ENCODE measurements around the gene GCM1. TPM values are rescaled to one million over a fixed set of nuclear protein-coding genes. Genes with fewer than 3 reads are reported as not detected.

The GCM1 gene
- total RNA-seq, 3 donors from 2014 or later (not counting 1 experiment from before 2014, with no cell fraction given), result 0.20 TPM; not detected in 2

- ATAC-seq (peak; percentile 41 to 68 (median 52)), DNase-seq (peak in 1 of 2 donors; percentile 13)
- intact Hi-C loops (cut with micrococcal nuclease), result no loop called here
- Histone ChIP-seq H3K27ac (ENCODE audit: low read length) (no peak overlapping the region), H3K36me3 (ENCODE audit: control insufficient read depth, insufficient read depth, low read length) (no peaks in the 10 kb centered on the region), H3K4me1 (ENCODE audit: control insufficient read depth, insufficient read depth, low read length) (no peaks in the 10 kb centered on the region), H3K9me3 (ENCODE audit: control insufficient read depth, insufficient read depth, low read length) (no peaks in the 10 kb centered on the region), H3K27me3 (ENCODE audit: control insufficient read depth, insufficient read depth, low read length) (no peaks in the 10 kb centered on the region), H3K4me3 (ENCODE audit: low read length) (no peak overlapping the region)
- Mint-ChIP-seq H3K9me3 (no peaks in the 10 kb centered on the region), H3K27me3 (ENCODE audit: low read depth in 2 of 2) (peaks cover 2 to 6% of the 10 kb centered on the region in 2 donors), H3K4me1 (no peaks in the 10 kb centered on the region), H3K36me3 (no peaks in the 10 kb centered on the region), H3K27ac (no peak overlapping the region), H3K4me3 (no peak overlapping the region)
- WGBS (ENCODE audit: insufficient coverage), result 80% methylated on average over 1 of the region's 3 CpGs
- TF ChIP-seq CTCF (IDR thresholded peaks at IDR 0.05), result no peak
Observed at GRCh38 chr6:53151676-53152075, 3.0 kb upstream of the GCM1 start.

GRCh38 chr6:53144802-53145201, 3.8 kb downstream of the GCM1 start:
- ATAC-seq (no peak), DNase-seq (no peak)
- Mint-ChIP-seq H3K36me3 (no peaks in the 10 kb centered on the region), H3K27ac (no peak overlapping the region), H3K4me3 (no peak overlapping the region), H3K9me3 (no peaks in the 10 kb centered on the region), H3K27me3 (ENCODE audit: low read depth in 2 of 2) (peaks cover 5 to 21% of the 10 kb centered on the region in 2 donors), H3K4me1 (no peaks in the 10 kb centered on the region)
- H3K9me3 ChIP-seq (ENCODE audit: control insufficient read depth, insufficient read depth, low read length), result no peaks in the 10 kb centered on the region
- H3K27ac ChIP-seq (ENCODE audit: low read length), result no peak overlapping the region
- no peaks in the 10 kb centered on the region for H3K27me3 ChIP-seq (ENCODE audit: control insufficient read depth, insufficient read depth, low read length)
- H3K4me3 ChIP-seq (ENCODE audit: low read length), result no peak overlapping the region
- 100% methylated on average over 1 of the region's 2 CpGs for WGBS (ENCODE audit: insufficient coverage)
- no peaks in the 10 kb centered on the region for H3K36me3 ChIP-seq (ENCODE audit: control insufficient read depth, insufficient read depth, low read length)
- TF ChIP-seq CTCF (IDR thresholded peaks at IDR 0.05), result no peak
- no peaks in the 10 kb centered on the region for H3K4me1 ChIP-seq (ENCODE audit: control insufficient read depth, insufficient read depth, low read length)
- intact Hi-C loops (cut with micrococcal nuclease), result no loop called here

GRCh38 chr6:53143710-53144109, 4.9 kb downstream of the GCM1 start:
- H3K27me3 ChIP-seq (ENCODE audit: control insufficient read depth, insufficient read depth, low read length), result no peaks in the 10 kb centered on the region
- no peaks in the 10 kb centered on the region for H3K4me1 Mint-ChIP-seq
- no peaks in the 10 kb centered on the region for H3K36me3 ChIP-seq (ENCODE audit: control insufficient read depth, insufficient read depth, low read length)
- DNase-seq (no peak), ATAC-seq (no peak)
- no peak overlapping the region for H3K4me3 ChIP-seq (ENCODE audit: low read length)
- H3K27me3 Mint-ChIP-seq (ENCODE audit: low read depth in 2 of 2), result peaks cover 3 to 18% of the 10 kb centered on the region in 2 donors
- H3K27ac Mint-ChIP-seq, result no peak overlapping the region
- TF ChIP-seq CTCF (IDR thresholded peaks at IDR 0.05), result no peak
- no peaks in the 10 kb centered on the region for H3K9me3 ChIP-seq (ENCODE audit: control insufficient read depth, insufficient read depth, low read length)
- no peak overlapping the region for H3K27ac ChIP-seq (ENCODE audit: low read length)
- H3K9me3 Mint-ChIP-seq, result no peaks in the 10 kb centered on the region
- no peak overlapping the region for H3K4me3 Mint-ChIP-seq
- intact Hi-C loops (cut with micrococcal nuclease), result no loop called here
- WGBS (ENCODE audit: insufficient coverage), result 69% methylated on average over 3 of the region's 3 CpGs
- no peaks in the 10 kb centered on the region for H3K36me3 Mint-ChIP-seq
- no peaks in the 10 kb centered on the region for H3K4me1 ChIP-seq (ENCODE audit: control insufficient read depth, insufficient read depth, low read length)

- no peak for DNase-seq
- no peaks in the 10 kb centered on the region for H3K4me1 Mint-ChIP-seq
- no peaks in the 10 kb centered on the region for H3K36me3 Mint-ChIP-seq
- WGBS (ENCODE audit: insufficient coverage), result 96% methylated on average over 3 of the region's 3 CpGs
- no peak overlapping the region for H3K4me3 ChIP-seq (ENCODE audit: low read length)
- ATAC-seq, result no peak
- no peaks in the 10 kb centered on the region for H3K4me1 ChIP-seq (ENCODE audit: control insufficient read depth, insufficient read depth, low read length)
- H3K27me3 ChIP-seq (ENCODE audit: control insufficient read depth, insufficient read depth, low read length), result no peaks in the 10 kb centered on the region
- no peaks in the 10 kb centered on the region for H3K9me3 ChIP-seq (ENCODE audit: control insufficient read depth, insufficient read depth, low read length)
- H3K27ac Mint-ChIP-seq, result no peak overlapping the region
- no peak for TF ChIP-seq CTCF (IDR thresholded peaks at IDR 0.05)
- H3K36me3 ChIP-seq (ENCODE audit: control insufficient read depth, insufficient read depth, low read length), result no peaks in the 10 kb centered on the region
- intact Hi-C loops (cut with micrococcal nuclease), result no loop called here
- no peak overlapping the region for H3K4me3 Mint-ChIP-seq
- H3K27ac ChIP-seq (ENCODE audit: low read length), result no peak overlapping the region
- H3K27me3 Mint-ChIP-seq (ENCODE audit: low read depth in 2 of 2), result peaks cover 3 to 18% of the 10 kb centered on the region in 2 donors
- no peaks in the 10 kb centered on the region for H3K9me3 Mint-ChIP-seq
Observed at GRCh38 chr6:53142810-53143209, 5.8 kb downstream of the GCM1 start.

All from natural killer cell (primary cell).